PC-3 (cell line): ENCODE data around the gene FOSL1.

Experiments
- CTCF ChIP-seq: fragments of 300-600 bp; sonication (generic); conservative IDR thresholded peaks from 2 replicates; pipeline ENCODE4 v1.5.1; 2017; ENCODE audit warnings: antibody characterized with exemption, low read depth, mild to moderate bottlenecking, low read length
- EZH2 ChIP-seq: fragments of 300-600 bp; sonication (generic); IDR thresholded peaks from one replicate; pipeline ENCODE4 v1.6.1; 2017; ENCODE audit warnings: antibody characterized with exemption, mild to moderate bottlenecking, low read length; ENCODE audit not compliant: unreplicated experiment
- EZH2phosphoT487 ChIP-seq: fragments of 300-600 bp; sonication (generic); IDR thresholded peaks from 2 replicates; pipeline ENCODE4 v1.6.1; 2018; ENCODE audit warnings: mild to moderate bottlenecking, antibody characterized with exemption, low read length, borderline replicate concordance

GRCh38 chr11:65887723-65888162 lies 12.4 kb downstream of the FOSL1 start:
- no peak for TF ChIP-seq CTCF
- no peak for TF ChIP-seq EZH2
- no peak for TF ChIP-seq EZH2phosphoT487
